Hematopoietic multipotent progenitor cell treated with erythropoietin and hydrocortisone succinate and interleukin-3 and kit ligand, for 6 days (in vitro differentiated cells): ENCODE results near the gene LRTM2.

Experiments used
- DNase-seq: peaks from one replicate; pipeline ENCODE4 v3.0.0-alpha.2; 2015

The LRTM2 gene

DNA sequence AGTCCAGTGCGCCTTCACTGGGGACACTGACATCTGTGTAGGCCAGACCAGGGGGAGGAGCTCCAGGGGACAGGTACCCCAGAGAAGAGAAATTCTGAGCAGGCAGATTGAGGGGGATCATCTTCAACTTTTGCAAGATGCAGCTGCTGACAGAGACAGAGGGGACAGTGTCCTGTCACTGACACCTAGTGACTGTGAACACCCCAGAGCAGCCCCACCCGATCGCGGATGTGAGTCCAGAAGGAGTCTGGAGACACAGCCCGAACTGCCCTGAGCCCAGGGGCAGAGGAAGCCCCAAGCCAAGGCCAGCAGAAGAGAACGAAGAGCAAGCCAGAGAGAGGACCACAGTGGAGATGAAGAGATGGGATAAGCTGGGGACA is 21.7 kb upstream of the LRTM2 start:
- DNase-seq = no peak

DNA sequence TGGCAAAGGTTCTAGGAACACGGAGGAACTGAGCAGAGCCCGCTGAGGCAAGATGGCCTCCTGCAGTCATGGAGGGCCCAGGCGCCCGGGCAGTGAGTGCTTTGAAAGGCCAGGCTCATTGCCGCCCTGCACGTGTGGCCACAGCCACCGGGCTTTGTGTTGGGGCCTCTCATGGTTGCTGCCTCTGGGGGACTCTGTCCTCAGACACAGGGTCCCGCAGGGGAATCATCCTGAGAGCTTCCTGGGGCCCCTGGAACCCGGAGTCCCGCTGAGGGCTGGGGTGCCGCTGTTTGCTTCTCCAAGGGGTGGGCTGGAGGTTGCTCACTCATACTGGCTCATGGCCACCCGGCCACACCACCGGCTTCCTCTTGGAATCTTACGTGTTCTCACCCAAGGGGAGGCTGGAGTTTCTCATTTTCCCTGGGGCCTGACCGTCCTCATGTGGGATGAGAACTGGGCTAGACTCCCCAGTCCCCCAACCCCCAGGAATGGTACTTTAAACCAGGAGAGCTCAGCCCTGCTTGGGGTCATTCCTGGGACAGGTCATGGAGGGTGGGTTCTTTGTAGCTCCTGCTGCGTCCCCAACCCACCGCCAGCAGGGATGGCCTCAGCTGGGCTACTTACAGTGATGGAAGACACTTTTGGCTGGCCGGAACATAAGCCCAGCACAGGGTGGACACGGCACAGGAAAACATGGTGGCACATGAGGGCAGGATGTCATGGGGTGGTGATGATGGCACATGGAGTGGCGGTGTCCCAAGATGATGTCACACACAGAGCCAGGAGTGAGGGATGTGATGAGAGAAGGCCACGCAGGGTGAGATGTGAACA is 21.1 kb upstream of the LRTM2 start:
- no peak for DNase-seq

DNA sequence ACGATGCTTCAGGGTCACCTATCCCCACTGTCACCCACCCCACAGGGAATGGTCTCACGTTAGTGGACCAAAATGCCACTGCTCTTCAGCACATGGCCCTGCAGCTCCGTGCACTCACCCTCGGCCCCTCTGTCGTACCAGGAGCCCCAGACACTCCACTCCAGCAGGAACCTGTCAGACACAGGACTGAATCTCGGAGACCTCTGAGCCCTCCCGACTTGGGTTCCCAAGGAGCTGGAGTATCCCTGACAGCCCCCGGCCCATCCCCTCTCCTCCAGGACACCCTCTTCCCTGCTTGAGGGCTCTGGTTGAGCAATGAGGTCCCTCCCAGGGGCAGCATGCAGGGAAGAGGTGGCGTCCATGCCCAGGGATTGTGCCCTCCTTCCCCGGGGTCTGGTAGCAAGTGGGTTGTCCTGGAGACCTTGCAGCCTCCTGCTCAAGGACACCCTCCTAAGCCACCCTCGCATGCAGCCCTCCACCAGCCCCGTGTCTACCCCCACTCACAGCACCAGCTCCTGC is 20.4 kb upstream of the LRTM2 start:
- no peak for DNase-seq

DNA sequence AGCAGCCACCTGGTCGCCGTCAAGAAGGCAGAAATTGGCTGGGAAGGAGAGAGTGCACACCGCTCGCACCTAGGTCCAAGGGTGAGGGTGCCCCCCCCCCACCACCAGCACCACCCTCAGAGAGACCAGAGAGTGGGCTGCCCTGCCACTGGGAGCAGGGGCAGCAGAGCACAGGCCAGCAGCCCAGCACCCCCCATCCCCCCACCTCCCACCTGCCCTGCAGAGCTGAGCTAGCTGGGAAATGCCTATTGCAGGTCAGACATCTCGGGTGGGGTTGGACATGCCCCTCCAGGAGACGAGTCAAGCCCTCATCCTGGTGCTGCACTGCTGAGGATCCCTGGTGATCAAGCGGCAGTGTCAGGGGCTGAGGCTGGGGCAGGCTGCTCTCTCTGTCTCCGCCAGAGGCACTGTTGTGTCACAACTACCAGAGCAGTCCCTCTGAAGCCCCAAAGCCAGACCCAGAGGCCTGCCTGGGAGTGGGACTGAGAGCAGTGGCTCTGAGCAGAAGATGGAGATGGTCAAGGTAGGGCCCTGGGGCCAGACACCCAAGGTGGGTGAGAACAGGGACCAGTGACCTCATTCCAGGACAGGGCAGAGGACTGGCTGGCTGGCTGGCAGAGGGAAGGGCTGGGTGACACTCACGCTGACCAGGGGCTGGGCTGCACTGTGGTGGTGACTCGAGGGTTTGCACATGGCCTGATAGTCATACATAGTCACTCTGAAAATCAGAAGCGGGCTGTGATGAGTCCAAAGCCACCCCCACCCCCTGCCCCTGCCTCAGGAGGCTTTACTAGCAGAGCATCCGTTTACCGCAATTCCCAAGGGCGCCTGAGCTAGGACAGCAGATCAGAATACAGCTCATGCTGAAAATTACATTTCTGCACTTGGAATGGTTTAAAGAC is 19.7 kb upstream of the LRTM2 start:
- no peak for DNase-seq

DNA sequence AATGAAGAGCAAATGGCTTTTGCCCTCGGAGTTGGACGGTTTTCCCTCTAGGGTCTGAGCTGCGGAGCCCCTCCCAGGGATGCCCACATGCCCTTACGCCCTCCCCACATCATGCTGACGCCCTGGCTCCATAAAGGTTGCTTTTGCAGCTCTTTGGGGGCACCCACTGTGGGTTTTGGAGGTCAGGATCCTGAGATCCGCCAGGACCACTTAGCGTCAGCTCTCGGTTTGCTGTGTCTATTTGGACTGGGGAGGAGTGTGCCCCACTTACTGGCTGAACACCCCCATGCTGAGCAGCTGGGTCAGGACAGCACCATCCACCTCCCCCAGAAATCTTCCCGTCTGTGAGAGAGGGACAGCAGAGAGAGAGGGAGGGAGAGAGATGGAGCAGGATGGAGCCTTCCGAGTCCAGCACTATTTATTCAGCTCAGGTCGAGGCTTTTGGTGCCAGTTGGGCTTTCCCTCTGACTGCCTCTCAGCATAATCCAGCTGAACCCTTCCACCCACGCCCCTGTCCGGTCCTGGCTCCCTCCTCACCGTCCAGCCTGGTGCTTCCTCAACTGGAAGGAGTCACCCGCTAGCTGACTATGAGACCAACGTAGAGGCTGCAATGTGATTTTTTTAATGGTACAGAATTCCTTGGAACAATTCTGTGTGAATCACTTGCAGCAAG is 18.9 kb upstream of the LRTM2 start:
- no peak for DNase-seq

DNA sequence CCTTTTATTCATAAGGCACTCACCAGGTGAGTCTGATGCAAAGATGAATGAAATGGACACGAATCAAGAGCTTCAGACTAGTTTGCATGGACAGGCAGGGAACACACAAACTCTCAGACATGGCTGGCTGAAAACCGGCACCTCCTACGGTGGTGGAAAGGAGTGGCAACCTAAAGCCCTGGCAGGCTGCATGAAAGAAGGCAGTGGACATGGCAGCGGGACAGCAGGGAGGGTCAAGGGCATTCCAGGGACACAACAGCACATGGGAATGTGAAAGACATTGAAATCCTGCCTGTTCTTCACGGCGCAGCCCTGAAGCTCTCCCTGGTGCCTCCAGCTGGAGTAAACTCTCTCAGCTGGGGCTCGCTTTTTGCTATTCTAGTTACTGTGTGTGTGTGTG is 16.6 kb upstream of the LRTM2 start:
- DNase-seq = no peak

DNA sequence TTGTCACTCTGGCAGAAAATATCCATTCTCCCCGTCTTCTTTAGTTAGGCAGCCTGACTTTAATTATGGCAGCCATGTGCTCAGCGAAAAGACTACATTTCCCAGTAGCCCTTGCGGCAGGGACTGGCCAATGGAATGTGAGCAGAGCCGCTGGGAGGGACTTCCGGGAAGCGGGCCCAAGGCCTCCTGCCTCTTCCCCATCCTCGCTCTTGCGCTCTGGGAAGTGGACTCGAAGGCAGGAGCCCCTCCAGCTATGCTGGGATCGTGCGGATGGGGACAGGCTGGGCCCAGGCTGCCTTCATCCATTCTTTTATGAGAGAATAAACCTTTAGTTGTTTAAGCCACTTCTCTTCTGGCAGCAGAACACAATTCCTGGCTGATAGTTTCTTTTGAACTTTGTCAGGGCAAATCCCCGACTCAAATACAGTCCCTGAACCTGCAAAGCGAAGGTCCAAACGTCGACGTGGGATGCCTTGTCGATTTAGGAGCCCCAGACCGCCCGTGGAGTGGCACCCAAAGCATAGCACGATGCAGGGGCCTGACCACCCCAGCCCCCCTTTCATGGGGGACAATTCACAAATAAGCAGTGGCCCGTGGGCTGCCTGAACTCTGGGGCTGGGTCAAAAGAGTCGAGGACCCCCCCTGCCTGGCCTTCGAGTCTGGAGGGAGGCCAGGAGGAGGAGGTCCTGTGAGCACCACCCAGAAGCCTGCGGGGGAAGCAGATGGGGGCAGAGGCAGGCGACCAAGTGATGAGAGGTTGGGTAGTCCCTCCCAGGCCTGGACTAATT is 15.6 kb upstream of the LRTM2 start:
- DNase-seq = peak; percentile 97

DNA sequence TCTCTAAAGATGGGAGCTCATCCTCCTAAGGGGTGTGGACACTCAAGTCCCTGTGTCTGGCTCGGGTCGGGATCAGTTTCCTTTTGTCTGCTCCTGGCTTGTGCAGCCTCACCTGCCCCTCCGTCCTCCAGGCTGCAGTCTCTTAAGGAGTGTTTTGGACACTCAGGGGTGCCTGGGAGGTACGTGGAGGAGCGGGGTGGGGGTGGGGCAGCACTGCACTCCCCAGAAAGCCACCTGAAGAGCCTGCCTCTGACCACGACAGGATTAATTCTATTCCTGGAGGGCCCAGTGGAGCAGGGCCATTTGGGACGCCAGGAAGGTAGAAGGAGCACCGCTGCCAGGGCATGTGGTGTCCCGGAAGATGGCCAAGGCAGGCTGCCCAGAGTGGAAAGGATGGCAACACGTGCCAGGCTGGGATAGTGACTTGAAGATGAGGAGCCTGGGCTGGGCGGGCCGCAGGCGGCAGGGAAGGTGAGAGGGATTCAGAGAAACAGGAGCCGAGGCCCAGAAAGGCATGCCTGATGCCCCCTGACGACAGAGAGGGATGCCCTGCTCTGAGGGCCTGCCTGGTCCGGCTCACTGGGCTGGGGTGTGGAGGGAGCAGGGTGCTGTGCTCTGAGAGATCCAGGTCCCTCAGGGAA is 14.8 kb upstream of the LRTM2 start:
- no peak for DNase-seq

DNA sequence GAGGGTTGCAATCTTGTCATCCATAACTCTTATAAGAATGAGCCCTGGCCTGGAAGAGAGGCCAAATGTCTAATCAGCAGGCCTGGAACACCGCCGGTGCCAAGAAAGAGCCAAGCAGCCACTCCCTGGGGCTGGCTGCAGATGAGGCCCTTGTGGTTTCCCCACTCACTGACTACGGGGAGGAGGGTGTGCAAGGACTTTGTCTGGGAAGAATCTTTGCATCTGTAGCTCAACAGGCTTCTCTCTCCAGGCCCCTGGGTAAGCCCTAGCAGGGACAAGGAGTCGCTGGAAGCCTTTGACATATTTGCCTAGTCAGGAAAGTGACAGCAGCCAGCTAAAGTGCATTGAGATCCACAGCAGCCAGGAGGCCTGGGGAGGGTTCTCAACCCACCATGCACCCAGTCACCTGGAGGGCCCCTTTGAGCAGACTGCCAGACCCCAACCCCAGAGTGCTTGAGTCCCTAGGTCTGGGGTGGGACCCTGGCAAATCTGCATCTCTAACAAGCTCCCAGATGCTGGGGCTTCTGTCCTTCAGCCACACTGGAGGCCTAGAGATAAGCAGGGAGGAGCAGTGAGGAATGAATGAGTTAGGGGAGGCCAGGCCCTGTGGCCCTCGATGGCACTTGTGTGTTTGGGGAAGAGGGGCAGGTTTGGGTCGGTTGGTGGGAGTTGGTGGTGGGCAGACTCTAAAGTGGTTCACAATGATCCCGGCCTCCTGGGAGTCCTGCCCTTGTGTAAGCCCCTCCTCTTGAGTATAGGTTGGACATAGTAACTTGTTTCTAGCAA is 13.9 kb upstream of the LRTM2 start:
- peak; percentile 92 for DNase-seq

DNA sequence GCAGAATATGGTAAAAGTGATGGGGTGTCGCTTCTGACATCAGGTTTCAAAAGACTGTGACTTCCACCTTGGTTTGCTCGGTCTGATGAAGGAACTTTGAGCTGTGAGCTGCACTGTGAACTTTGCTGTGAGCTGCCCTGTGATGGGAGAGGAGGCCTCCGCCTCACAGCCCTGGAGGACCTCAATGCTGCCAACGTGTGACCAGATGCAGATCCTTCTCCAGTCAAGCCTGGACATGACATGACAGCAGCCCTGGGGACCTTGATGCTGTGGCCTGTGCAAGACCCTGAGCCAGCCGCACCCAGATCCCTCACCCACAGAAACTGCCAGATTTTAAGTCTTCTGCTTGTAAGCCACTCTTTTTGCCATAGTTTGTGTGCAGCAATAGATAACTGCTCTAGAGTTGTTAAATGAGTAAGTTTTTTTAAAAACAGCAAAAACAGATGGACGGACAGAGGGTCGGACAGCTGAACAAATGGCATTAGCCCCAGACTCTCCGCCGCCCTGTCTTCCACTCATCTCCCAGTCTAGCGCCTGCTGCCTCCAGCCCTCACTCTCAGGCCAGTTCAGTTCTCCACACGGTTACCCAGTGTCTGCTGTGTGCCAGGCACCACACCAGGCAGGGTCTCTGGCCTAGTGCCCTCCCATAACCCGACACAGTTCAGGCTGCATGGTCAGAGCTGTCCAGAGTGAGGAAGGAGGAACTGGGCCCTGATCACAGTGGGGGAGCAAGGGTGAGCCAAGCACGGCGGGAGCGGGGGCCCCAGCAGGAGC is 13.1 kb upstream of the LRTM2 start:
- no peak for DNase-seq

DNA sequence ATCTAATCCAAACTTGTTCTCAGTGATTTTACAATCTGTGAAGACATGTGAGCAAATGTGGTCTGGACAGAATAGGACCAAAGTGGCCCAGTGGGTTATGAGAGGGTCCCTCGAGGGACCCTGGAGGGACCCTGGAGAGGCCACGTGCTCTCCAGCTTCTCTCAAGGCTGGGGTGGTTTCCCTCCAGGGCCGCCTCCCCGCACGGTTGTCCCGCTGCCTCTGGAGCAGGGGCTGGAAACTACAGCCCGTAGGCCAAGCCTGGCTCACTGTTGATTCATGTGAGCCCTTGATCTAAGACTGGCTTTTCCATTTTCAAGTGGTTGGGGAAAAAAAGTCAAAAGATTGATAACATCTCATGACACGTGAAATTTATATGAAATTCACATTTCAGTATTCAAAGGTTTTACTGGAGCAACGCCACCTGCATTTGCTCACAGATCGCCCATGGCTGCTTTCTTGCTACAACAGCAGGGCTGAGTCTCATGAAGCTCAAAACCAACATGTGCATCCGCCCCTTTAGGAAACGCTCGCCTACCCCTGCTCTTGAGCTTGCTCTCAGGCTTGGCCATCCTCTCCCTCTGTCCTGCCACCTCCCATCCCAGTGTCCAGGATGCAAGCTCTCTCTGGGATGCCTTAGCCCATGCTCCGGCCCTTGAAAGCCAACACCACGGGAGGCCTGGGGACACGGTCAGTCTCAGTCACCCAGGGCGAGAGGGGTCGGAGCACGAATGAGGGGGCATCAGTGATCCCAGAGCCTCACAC is 12.1 kb upstream of the LRTM2 start:
- no peak for DNase-seq

DNA sequence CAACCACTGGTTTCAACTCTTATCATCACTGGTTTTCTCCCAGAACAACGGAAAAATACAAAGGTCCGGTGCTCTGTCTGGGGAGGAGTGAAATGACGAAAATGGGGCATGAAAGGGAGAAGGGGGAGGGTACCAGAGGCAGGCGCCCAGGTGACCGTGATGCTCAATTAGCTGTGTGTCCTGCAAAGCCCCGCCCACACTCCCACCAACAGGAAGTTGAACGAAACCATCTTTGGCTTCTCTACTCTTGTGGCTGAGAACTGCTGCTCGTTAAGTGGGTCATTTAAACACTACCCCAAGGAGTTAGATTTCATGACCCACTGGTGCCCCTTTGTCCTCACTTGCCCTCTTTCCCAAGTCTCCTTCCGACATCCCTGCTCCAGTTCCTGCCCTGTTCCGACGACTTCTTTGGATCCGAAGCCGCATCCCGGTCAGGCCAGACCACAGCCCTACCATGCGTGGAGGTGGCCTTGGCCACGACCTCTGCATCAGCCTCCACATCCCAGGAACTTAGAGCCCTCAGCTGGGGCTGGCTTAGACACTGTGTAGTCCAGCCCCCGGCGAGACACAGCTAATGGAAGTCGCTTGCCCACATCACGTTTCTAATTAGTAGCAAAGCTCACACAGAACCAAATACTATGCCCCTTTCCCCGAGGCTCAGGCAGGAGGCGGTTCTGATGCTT is 11.4 kb upstream of the LRTM2 start:
- DNase-seq = no peak

DNA sequence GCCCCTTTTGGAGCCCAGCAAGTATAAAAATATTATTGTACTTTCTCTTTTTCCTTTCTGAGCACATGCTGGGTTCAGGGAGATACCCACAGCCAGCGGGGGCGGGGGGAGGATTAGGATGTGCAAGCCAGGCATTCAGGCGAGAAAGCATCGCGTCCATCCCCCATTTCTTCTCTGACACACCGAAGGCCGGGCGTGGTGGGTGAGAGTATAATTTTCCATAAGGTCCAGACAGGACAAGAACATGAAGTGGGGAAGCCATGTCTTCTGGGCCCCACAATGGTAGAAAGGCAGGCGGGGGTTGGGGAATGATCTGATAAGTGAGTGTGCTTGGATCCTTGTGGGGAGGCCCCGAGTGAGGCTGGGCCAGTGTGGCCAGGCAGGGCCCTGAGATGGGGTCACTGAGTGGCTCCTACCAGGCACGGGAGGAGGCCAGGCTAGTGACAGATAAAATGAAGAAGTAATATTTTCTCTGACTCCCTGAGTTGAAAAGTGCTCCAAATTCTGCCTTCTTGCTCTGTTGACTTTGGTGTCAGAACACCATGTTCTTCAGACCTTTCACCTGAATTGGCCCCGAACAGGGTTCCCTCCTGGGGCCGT is 10.7 kb upstream of the LRTM2 start:
- peak; percentile 46 for DNase-seq

DNA sequence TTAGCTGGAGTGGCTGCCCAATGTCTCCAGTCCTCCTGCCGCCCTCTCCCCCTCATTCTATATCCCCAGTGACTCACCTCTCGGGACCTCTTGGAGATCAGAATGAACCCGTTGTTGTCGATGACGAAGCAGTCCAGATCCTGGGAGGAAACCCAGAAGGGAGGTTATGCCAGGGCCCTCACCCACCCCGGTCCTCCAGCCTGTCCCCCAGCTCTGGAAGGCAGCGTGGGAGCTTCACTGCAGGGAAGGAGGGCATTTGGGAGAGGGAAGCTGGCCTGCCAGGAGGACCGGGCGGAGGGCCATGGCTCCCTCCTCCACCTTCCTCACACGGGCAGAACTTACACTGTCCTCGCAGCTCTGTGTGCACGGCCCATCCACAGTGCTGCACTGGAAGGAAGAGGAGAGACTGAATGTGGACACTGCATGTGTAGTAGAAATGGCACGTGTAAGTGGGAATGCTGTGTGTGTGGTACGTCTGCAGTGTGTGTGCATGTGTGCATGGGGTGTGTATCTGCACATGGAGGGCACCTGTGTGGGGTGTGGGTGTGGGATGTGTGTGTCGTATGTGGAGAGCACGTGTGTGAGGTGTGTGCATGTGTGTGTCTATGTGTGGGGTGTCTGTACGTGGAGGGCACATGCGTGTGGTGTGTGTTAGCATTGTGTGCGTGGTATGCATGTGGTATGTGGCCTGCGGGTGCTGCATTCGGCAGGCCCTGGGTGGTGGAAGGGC is 10.0 kb upstream of the LRTM2 start:
- no peak for DNase-seq

DNA sequence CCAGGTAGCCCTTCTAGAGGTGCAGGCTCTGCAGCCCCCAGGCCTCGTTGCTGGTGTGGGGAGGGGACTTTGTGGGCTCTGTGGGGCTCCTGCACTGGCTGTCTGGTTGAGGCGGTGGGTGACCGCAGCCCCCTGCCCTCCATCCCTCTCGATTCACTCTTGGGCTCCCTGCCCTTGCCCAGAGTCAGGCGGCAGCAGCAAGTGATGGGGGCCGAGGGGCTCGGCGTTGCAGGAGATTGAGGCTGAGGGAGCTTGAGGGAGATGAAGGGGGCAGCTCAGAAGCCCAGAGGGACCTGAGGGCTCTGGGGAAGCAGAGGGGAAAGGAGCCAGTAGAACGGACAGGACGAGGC is 9.5 kb upstream of the LRTM2 start:
- no peak for DNase-seq

DNA sequence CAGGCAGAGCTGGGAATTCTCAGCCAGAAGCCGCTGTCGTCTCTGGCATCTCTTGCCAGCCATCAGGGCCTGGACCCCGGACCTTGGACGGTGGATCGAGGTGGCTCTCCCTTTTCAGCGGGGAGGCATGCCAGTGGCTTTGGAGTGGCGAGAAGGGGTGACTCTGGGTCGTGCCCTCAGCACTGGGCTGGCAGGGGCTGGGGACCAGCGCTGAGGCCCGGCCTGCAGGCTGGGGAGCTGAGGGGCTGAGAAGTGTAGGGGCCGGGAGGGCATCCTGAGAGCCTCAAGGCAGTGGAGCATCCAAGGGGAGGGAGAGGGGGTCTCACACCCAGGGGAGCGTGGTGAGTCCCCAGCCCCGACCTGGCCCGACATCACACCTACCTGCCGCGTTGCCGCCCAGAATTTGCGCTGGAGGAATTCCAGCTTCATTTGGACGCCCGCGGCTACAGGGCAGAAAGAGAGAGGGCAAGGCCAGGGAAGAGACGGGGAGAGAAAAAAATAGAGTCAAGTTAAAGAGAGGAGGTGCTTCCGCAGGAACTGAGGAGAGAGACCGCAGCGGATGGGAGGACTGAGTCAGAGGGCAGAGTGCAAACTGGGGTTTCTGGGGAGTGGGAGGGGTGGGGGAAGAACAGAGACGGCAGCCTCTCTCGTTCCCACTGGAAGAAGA is 9.0 kb upstream of the LRTM2 start:
- no peak for DNase-seq

DNA sequence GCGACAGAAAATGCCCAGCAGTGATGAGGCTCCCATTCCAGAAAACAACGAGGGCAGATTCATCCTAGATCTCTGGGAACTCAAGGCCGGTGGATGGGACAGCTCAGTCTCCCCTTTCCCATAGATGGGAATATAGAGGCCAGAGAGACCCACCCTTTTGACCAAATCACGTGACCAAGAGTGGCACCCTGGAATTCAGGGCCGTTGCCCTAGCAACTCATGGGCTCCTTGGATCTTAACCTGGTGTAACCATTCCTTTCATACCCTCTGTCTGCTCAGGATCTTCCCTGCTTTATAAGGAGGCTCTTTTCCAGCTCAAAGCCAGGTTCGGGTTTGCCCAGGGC is 8.4 kb upstream of the LRTM2 start:
- DNase-seq = no peak
